WTC11 (cell line): ENCODE data around the gene NHSL1.

ENCODE experiments used
- NFATC4 ChIP-seq: fragments of 250-450 bp; sonication (Bioruptor Pico); IDR thresholded peaks from 2 replicates; pipeline ENCODE4 v1.9.0; 2021; ENCODE audit warnings: mild to moderate bottlenecking
- NR3C1 ChIP-seq: sonication (generic); formaldehyde crosslinking; conservative IDR thresholded peaks from 2 replicates; pipeline ENCODE4 v1.8.1; 2023; ENCODE audit warnings: low read depth, mild to moderate bottlenecking, missing genetic modification reagents
- ZNF232 ChIP-seq: sonication (generic); formaldehyde crosslinking; IDR thresholded peaks from 2 replicates; pipeline ENCODE4 v1.8.0; 2022; ENCODE audit warnings: mild to moderate bottlenecking, missing genetic modification reagents
- ZNF396 ChIP-seq: fragments of 250-450 bp; sonication (Bioruptor Pico); IDR thresholded peaks from 2 replicates; pipeline ENCODE4 v1.8.0; 2021; ENCODE audit warnings: mild to moderate bottlenecking, moderate library complexity, borderline replicate concordance
- TF ChIP-seq, protein P1 (sequence below): sonication (generic); formaldehyde crosslinking; IDR thresholded peaks from 2 replicates; pipeline ENCODE4 v1.8.1; 2022; ENCODE audit warnings: low read depth, mild to moderate bottlenecking, moderate library complexity, missing genetic modification reagents, borderline replicate concordance
- TF ChIP-seq, protein P2 (sequence below): fragments of 200-600 bp; IDR thresholded peaks from 2 replicates; pipeline ENCODE4 v1.8.0; 2022; ENCODE audit warnings: antibody characterized with exemption
- TF ChIP-seq, protein P3 (sequence below): sonication (generic); formaldehyde crosslinking; IDR thresholded peaks from 2 replicates; pipeline ENCODE4 v1.8.1; 2023; ENCODE audit warnings: mild to moderate bottlenecking, missing genetic modification reagents, moderate library complexity

DNA sequence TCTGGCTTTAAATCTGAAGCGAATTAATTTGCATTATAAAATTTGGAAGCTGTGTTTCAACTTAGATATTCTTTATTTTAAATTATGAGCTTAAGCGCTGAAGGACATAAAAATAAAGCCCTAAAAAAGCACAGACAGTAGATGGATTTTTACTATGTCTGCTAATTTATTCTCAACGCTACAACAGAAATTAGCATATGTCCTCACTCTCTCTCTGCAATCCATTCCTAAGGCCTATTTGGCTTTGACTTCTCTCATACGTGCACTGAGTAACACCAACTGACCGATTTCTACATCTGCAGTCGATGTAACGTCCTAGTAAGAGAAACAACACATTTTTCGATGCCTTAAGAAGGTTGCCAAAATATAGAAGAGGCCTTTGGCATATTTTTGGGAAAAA is 71.6 kb downstream of the NHSL1 start:
- TF ChIP-seq, protein P1, sequence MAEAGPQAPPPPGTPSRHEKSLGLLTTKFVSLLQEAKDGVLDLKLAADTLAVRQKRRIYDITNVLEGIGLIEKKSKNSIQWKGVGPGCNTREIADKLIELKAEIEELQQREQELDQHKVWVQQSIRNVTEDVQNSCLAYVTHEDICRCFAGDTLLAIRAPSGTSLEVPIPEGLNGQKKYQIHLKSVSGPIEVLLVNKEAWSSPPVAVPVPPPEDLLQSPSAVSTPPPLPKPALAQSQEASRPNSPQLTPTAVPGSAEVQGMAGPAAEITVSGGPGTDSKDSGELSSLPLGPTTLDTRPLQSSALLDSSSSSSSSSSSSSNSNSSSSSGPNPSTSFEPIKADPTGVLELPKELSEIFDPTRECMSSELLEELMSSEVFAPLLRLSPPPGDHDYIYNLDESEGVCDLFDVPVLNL (CRISPR knock-in tag), result no peak
- TF ChIP-seq, protein P2, sequence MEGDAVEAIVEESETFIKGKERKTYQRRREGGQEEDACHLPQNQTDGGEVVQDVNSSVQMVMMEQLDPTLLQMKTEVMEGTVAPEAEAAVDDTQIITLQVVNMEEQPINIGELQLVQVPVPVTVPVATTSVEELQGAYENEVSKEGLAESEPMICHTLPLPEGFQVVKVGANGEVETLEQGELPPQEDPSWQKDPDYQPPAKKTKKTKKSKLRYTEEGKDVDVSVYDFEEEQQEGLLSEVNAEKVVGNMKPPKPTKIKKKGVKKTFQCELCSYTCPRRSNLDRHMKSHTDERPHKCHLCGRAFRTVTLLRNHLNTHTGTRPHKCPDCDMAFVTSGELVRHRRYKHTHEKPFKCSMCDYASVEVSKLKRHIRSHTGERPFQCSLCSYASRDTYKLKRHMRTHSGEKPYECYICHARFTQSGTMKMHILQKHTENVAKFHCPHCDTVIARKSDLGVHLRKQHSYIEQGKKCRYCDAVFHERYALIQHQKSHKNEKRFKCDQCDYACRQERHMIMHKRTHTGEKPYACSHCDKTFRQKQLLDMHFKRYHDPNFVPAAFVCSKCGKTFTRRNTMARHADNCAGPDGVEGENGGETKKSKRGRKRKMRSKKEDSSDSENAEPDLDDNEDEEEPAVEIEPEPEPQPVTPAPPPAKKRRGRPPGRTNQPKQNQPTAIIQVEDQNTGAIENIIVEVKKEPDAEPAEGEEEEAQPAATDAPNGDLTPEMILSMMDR, result no peak
- TF ChIP-seq, protein P3, sequence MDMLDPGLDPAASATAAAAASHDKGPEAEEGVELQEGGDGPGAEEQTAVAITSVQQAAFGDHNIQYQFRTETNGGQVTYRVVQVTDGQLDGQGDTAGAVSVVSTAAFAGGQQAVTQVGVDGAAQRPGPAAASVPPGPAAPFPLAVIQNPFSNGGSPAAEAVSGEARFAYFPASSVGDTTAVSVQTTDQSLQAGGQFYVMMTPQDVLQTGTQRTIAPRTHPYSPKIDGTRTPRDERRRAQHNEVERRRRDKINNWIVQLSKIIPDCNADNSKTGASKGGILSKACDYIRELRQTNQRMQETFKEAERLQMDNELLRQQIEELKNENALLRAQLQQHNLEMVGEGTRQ (CRISPR knock-in tag), result no peak
- TF ChIP-seq ZNF396 (CRISPR knock-in tag) (no peak), NR3C1 (no peak), NFATC4 (CRISPR knock-in tag) (no peak), ZNF232 (no peak)
